Measurements from ENCODE around the gene RFX2.
"Not testable (repeated sequence)": the region's sequence is repeated elsewhere in the genome, so short reads cannot be mapped to it uniquely, and the experiment has no call there.

Gene RFX2

DNA sequence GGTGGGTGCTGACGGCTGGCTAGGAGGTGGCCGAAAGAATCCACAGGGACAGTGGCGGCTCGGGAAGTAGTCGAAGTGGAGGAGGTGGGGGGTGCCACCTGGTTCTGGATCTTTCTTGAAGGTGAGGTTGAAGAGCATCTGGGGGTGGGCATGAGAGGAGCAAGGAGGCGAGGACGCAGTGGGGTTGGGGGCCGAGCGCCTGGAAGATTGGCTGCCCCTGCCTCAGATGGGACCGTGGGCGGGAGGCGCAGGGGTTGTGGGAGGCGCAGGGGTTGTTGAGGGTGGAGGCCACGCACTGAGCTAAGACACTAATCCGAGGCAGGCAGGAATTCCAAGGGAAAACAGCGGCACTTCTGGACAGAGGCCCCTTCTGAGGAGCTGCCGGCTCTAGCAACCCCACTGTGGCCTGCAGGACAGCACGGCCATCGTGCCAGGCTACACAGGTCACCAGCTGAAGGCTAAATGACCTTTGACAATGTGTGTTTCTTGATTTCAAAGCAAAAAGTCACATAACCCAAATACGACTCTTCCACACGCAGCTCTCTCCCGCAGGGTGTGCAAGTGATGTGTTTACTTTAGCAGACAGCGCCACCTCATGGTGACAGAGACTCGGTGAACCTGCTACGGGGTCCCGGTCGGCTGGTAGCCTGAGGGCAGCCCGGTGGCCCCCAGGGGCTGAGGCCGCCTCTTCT lies 88.3 kb downstream of the RFX2 start:
- DNase-seq (ENCODE audit: low read depth): peak; percentile 36
- H3K4me3 ChIP-seq (ENCODE audit: low read depth, low read length): no peak overlapping the region

GRCh38 chr19:6020972-6021805 lies 89.1 kb downstream of the RFX2 start:
- no peak overlapping the region for H3K4me3 ChIP-seq (ENCODE audit: low read depth, low read length)
- DNase-seq (ENCODE audit: low read depth): no peak

GRCh38 chr19:6020166-6020882 lies 90.0 kb downstream of the RFX2 start:
- DNase-seq (ENCODE audit: low read depth): no peak
- no peak overlapping the region for H3K4me3 ChIP-seq (ENCODE audit: low read depth, low read length)

- H3K4me3 ChIP-seq (ENCODE audit: low read depth, low read length): no peak overlapping the region
- DNase-seq (ENCODE audit: low read depth): no peak
Observed at GRCh38 chr19:6018786-6019185, 91.5 kb downstream of the RFX2 start.

- DNase-seq (ENCODE audit: low read depth): no peak
- H3K4me3 ChIP-seq (ENCODE audit: low read depth, low read length): no peak overlapping the region
Observed at GRCh38 chr19:6017576-6017975, 92.7 kb downstream of the RFX2 start.

DNA sequence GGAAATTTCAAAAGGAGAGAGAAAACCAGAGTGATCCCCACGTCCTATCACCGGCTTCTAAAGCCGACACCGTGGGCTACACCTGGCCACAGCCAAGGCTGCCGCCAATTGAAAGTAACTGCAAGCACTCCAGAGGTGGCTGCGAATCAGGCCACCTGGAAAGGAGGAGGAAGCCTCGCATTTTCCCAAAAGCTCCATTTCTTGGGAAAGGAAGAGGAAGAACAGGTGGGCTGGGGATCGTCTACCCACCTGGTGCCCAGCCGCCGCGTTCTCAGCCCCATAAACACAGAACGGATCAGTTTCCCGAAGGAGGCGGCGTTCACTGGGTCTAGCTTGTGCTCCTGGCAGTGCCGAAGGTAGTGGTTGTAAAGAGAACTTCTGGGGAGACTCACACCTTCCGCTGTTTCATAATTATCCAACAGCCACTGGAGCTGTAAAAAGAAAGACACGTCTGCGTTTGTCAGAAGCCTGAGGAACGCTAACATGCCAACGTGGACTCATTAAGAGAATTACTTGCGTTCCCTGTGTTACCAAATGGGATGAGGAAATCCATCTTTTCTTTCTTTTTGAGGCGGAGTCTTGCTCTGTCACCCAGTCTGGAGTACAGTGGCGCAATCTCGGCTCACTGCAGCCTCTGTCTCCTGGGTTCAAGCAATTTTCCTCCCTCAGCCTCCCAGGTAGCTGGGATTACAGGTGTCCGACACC lies 94.3 kb downstream of the RFX2 start:
- no peak overlapping the region for H3K4me3 ChIP-seq (ENCODE audit: low read depth, low read length)
- no peak for DNase-seq (ENCODE audit: low read depth)

GRCh38 chr19:6014551-6015135 lies 95.7 kb downstream of the RFX2 start:
- DNase-seq (ENCODE audit: low read depth): no peak
- H3K4me3 ChIP-seq (ENCODE audit: low read depth, low read length): no peak overlapping the region

DNA sequence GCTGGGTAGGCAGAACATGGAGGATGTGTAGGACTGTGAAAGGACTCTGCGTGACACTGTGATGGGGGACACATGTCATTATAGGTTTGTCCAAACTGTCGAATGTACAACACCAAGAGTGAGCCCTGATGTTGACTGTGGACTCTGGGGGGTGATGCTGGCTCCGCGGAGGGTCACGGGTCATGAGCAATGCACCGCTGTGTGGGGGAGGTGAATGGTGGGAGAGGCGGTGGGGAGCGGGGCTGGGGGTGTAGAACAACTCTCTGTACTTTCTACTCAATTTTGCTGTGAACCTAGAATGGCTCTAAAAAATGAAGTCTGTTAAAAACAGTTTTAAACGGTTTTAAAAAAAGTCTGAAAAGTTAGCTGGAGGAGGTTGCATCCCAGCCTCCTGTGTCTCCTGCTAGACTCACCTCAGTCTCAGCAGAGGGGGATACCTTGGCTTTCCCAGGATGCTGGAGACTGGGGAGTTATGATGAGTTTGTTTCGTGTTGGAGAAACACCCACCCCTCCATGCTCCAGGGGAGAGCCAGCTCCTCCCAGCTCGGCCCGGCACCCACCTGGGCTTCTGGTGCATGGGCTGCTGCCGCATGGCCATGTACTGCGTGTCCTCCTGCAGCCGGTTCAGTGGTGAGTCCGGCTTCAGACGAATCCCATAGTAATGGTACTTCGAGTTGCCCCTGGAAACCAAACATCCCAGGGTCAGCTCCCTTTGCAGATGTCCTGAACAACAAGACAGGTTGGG lies 97.7 kb downstream of the RFX2 start:
- H3K4me3 ChIP-seq (ENCODE audit: low read depth, low read length): no peak overlapping the region
- DNase-seq (ENCODE audit: low read depth): no peak

- no peak for DNase-seq (ENCODE audit: low read depth)
- H3K4me3 ChIP-seq (ENCODE audit: low read depth, low read length): no peak overlapping the region
Observed at GRCh38 chr19:6011794-6012193, 98.5 kb downstream of the RFX2 start.

GRCh38 chr19:6011206-6011605 lies 99.1 kb downstream of the RFX2 start:
- no peak overlapping the region for H3K4me3 ChIP-seq (ENCODE audit: low read depth, low read length)
- DNase-seq (ENCODE audit: low read depth): no peak

DNA sequence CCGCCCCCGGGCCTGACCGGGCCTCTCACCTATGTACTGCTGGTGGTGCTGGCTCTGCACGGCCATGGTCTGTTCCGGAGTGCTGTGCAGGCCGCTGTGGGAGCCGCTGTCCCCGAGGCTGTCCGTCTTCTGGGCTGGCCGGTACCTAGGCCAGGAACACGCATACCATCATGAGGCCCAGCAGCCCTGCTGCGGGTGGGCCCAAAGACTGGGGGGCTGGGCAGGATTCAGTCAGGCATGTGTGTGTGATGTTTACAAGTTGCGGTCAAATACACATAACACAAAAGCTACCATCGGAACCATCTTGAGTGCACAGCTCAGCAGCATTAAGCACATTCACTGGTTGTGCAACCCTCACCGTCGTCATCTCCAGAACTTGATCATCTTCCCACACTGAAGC lies 100.2 kb downstream of the RFX2 start:
- no peak overlapping the region for H3K4me3 ChIP-seq (ENCODE audit: low read depth, low read length)
- DNase-seq (ENCODE audit: low read depth): no peak

DNA sequence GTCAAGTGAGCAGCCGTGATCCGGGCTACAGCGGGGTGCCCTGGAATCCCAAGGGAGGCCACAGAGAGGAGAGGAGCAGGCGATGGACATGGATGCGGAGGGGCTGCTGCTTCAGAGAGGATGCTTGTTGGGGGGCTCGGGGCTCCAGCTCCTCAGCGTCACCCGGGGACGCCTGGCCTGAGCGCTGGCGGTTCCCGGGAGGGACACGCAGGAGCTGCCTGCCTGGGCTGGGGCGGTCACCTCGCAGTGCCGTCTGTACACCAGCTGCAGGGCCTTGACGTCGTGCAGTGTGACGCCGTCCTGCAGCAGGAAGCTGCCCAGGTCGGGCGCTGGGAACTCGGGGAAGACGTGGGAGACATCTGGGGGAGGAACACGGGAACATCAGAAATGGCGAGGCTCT lies 102.4 kb downstream of the RFX2 start:
- no peak overlapping the region for H3K4me3 ChIP-seq (ENCODE audit: low read depth, low read length)
- DNase-seq (ENCODE audit: low read depth): no peak

DNA sequence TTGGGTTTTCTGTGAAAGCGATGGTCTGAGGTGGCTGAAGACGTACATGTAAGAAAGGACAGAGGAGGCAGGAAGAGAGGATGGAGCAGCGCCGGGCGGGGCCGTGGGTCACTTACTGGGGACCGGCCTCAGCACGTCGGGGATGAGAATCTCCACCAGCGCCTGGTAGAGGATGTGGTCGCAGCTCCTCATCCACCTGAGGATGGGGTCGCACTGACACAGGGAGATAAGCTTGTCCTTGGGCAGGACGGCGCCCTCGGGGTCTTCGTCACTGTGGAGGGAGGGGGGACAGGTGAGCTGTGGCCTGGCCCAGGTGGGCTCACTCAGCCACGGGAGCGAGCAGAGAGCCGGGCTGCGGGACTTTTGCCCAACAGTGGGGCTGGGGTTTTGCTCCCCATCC lies 103.4 kb downstream of the RFX2 start:
- H3K4me3 ChIP-seq (ENCODE audit: low read depth, low read length): no peak overlapping the region

GRCh38 chr19:6006070-6006446 lies 104.2 kb downstream of the RFX2 start:
- not testable (repeated sequence) for DNase-seq (ENCODE audit: low read depth); H3K4me3 ChIP-seq (ENCODE audit: low read depth, low read length)

More for the DNA sequence above, 103.4 kb downstream of the RFX2 start:
- DNase-seq (ENCODE audit: low read depth): no peak

GRCh38 chr19:6005321-6006069 lies 104.8 kb downstream of the RFX2 start:
- no peak for DNase-seq (ENCODE audit: low read depth)
- H3K4me3 ChIP-seq (ENCODE audit: low read depth, low read length): no peak overlapping the region

- no peak for DNase-seq (ENCODE audit: low read depth)
Observed at GRCh38 chr19:6003976-6004375, 106.3 kb downstream of the RFX2 start.

DNA sequence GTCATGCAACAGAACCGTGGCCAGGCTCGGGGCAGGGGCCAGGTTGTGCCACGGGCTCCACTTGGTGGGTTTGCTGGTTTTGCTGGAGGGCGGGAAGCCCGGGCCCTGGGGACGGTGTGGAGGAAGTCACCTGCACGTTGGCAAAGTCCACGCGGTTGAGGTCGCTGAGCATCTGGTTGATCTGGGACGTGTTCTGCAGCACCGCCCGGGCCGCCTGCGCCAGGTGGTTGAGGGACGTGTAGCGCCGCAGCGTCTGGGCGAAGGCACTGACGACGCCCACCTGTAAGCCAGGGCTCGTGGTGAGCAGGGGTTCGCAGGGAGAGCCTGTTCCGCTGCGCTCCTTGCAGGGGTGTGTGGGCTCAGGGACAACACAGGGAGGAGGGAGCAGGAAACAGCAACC lies 107.7 kb downstream of the RFX2 start:
- H3K4me3 ChIP-seq (ENCODE audit: low read depth, low read length): no peak overlapping the region
- DNase-seq (ENCODE audit: low read depth): no peak

More at GRCh38 chr19:6003976-6004375, 106.3 kb downstream of the RFX2 start:
- no peak overlapping the region for H3K4me3 ChIP-seq (ENCODE audit: low read depth, low read length)

GRCh38 chr19:6000228-6000847 lies 110.0 kb downstream of the RFX2 start:
- no peak for DNase-seq (ENCODE audit: low read depth)
- no peak overlapping the region for H3K4me3 ChIP-seq (ENCODE audit: low read depth, low read length)

Data from skeletal muscle cell (primary cell).